Measurements from ENCODE around the gene FADS2. TPM values are rescaled to one million over a fixed set of nuclear protein-coding genes. Genes with fewer than 3 reads are reported as not detected.

Gene FADS2
- total RNA-seq, 1 experiment from 2014 or later: 36.3 TPM

GRCh38 chr11:61885784-61886580 lies 57.9 kb downstream of the FADS2 start:
- CTCF ChIA-PET: interaction anchor here (0.5 to 1.3 kb wide), 4 partner anchors 14 to 213 kb away, joined by 3 to 4 read pairs (median 3); no protein-coding TSS in a partner anchor
- no peak overlapping the region for H3K4me3 ChIP-seq (ENCODE audit: low read depth, low read length)
- H3K9me3 Mint-ChIP-seq (ENCODE audit: unreplicated experiment): no peaks in the 10 kb centered on the region
- no peak overlapping the region for H3K27ac Mint-ChIP-seq (ENCODE audit: unreplicated experiment)
- DNase-seq: no peak
- no peaks in the 10 kb centered on the region for H3K36me3 ChIP-seq (ENCODE audit: control insufficient read depth, insufficient read depth, low read length)
- peaks cover 12% of the 10 kb centered on the region for H3K4me1 ChIP-seq
- H3K4me3 Mint-ChIP-seq (ENCODE audit: unreplicated experiment): no peak overlapping the region
- intact Hi-C loops (cut with micrococcal nuclease; ENCODE audit: unreplicated experiment): no loop called here
- H3K9me3 ChIP-seq: no peaks in the 10 kb centered on the region
- H3K4me1 Mint-ChIP-seq (ENCODE audit: low read depth, unreplicated experiment): peaks cover 10% of the 10 kb centered on the region
- no peaks in the 10 kb centered on the region for H3K27me3 ChIP-seq (replicated peaks; ENCODE audit: control insufficient read depth, insufficient read depth, low read length)
- H3K36me3 Mint-ChIP-seq (ENCODE audit: insufficient read depth, unreplicated experiment): peaks cover 4% of the 10 kb centered on the region
- no TSS peak for BruUV-seq (replicated peaks)
- POLR2A ChIA-PET: no interaction called here
- TF ChIP-seq, protein P1, sequence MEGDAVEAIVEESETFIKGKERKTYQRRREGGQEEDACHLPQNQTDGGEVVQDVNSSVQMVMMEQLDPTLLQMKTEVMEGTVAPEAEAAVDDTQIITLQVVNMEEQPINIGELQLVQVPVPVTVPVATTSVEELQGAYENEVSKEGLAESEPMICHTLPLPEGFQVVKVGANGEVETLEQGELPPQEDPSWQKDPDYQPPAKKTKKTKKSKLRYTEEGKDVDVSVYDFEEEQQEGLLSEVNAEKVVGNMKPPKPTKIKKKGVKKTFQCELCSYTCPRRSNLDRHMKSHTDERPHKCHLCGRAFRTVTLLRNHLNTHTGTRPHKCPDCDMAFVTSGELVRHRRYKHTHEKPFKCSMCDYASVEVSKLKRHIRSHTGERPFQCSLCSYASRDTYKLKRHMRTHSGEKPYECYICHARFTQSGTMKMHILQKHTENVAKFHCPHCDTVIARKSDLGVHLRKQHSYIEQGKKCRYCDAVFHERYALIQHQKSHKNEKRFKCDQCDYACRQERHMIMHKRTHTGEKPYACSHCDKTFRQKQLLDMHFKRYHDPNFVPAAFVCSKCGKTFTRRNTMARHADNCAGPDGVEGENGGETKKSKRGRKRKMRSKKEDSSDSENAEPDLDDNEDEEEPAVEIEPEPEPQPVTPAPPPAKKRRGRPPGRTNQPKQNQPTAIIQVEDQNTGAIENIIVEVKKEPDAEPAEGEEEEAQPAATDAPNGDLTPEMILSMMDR (IDR thresholded peaks at IDR 0.05; ENCODE audit: insufficient read depth in 1 of 2, low read depth in 1 of 2, low read length in 1 of 2, severe bottlenecking in 1 of 2, unreplicated experiment in 1 of 2): no peak
- H3K27me3 Mint-ChIP-seq (ENCODE audit: insufficient read depth, unreplicated experiment): no peaks in the 10 kb centered on the region

DNA sequence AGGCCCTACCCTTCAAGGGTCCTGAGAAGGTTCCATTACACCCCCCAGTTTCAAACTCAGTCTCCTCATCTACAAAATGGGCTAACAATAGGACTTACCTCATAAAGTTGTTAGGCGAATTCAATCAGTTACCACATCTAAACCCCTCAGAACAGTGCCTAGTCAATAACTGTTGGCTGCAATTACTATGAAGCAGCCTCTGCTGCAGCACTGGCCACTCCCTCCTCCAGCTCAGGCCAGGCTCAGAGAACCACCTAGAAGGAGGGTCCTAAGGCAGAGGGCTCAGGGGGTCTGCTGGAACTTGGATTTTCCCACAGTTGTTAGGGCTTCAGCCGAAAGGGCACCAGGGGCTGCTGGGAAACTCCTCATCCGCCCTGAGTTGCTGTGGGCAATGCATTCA lies 58.5 kb downstream of the FADS2 start:
- intact Hi-C loops (cut with micrococcal nuclease; ENCODE audit: unreplicated experiment): no loop called here
- TF ChIP-seq, protein P1 (IDR thresholded peaks at IDR 0.05; ENCODE audit: insufficient read depth in 1 of 2, low read depth in 1 of 2, low read length in 1 of 2, severe bottlenecking in 1 of 2, unreplicated experiment in 1 of 2): no peak
- peaks cover 3% of the 10 kb centered on the region for H3K4me1 Mint-ChIP-seq (ENCODE audit: low read depth, unreplicated experiment)
- Histone ChIP-seq H3K36me3 (ENCODE audit: control insufficient read depth, insufficient read depth, low read length) (no peaks in the 10 kb centered on the region), H3K4me3 (ENCODE audit: low read depth, low read length) (no peak overlapping the region), H3K9me3 (no peaks in the 10 kb centered on the region), H3K4me1 (peaks cover 12% of the 10 kb centered on the region), H3K27me3 (replicated peaks; ENCODE audit: control insufficient read depth, insufficient read depth, low read length) (no peaks in the 10 kb centered on the region)
- ChIA-PET CTCF (no interaction called here), POLR2A (no interaction called here)
- H3K36me3 Mint-ChIP-seq (ENCODE audit: insufficient read depth, unreplicated experiment): peaks cover 5% of the 10 kb centered on the region
- H3K27ac Mint-ChIP-seq (ENCODE audit: unreplicated experiment): no peak overlapping the region
- H3K4me3 Mint-ChIP-seq (ENCODE audit: unreplicated experiment): no peak overlapping the region
- BruUV-seq (replicated peaks): no TSS peak
- H3K27me3 Mint-ChIP-seq (ENCODE audit: insufficient read depth, unreplicated experiment): no peaks in the 10 kb centered on the region
- no peak for DNase-seq
- H3K9me3 Mint-ChIP-seq (ENCODE audit: unreplicated experiment): no peaks in the 10 kb centered on the region

DNA sequence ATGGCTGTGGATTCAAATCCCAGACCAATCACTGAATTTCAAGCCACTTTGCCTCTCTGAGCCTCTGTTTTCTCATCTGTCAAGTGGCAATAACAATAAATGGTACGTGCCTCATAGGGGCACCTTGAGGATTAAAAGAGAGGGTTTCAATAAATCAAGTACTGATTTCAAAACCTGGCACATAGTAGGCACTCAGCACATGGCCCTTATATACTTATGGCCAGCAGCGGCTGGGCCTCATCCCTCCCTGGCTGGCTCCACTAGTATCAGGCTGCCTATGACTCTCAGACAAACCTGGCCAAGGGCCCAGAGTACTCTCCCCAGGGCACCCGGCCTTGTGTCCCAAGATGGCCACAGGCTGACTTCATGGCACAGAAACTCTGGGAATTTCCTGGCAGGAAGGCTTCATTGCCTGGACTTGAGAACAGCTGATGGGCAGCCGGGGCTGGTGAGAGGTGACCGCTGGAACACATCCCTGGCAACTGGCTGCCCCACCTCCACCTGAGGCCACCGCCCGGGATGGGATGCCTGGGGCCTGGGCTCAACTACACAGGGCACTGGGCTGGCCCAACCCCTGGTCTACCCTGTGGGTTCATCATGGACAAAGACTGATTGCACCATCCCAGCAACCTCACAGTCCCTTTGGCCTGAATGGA lies 59.9 kb downstream of the FADS2 start:
- Histone ChIP-seq H3K4me3 (ENCODE audit: low read depth, low read length) (no peak overlapping the region), H3K27me3 (replicated peaks; ENCODE audit: control insufficient read depth, insufficient read depth, low read length) (no peaks in the 10 kb centered on the region), H3K36me3 (ENCODE audit: control insufficient read depth, insufficient read depth, low read length) (no peaks in the 10 kb centered on the region), H3K4me1 (peaks cover 8% of the 10 kb centered on the region), H3K9me3 (no peaks in the 10 kb centered on the region)
- Mint-ChIP-seq H3K27ac (ENCODE audit: unreplicated experiment) (no peak overlapping the region), H3K27me3 (ENCODE audit: insufficient read depth, unreplicated experiment) (no peaks in the 10 kb centered on the region), H3K9me3 (ENCODE audit: unreplicated experiment) (no peaks in the 10 kb centered on the region), H3K36me3 (ENCODE audit: insufficient read depth, unreplicated experiment) (peaks cover 5% of the 10 kb centered on the region), H3K4me1 (ENCODE audit: low read depth, unreplicated experiment) (no peaks in the 10 kb centered on the region), H3K4me3 (ENCODE audit: unreplicated experiment) (no peak overlapping the region)
- TF ChIP-seq, protein P1 (IDR thresholded peaks at IDR 0.05; ENCODE audit: insufficient read depth in 1 of 2, low read depth in 1 of 2, low read length in 1 of 2, severe bottlenecking in 1 of 2, unreplicated experiment in 1 of 2): no peak
- intact Hi-C loops (cut with micrococcal nuclease; ENCODE audit: unreplicated experiment): no loop called here
- DNase-seq: no peak
- BruUV-seq (replicated peaks): no TSS peak
- ChIA-PET CTCF (interaction anchor here (1.1 kb wide), 1 partner anchor 27 kb away, joined by 6 read pairs; no protein-coding TSS in a partner anchor), POLR2A (no interaction called here)

Data from Caco-2 (cell line).